GM12873 (cell line): ENCODE results near the gene SYNJ1.

ENCODE experiments used
- TF ChIP-seq, protein P1 (sequence below): IDR thresholded peaks from 2 replicates; pipeline ENCODE4 v1.5.1; 2012; ENCODE audit warnings: low read depth, mild to moderate bottlenecking, moderate library complexity, low read length, control low read depth; ENCODE audit not compliant: insufficient read depth; ENCODE audit errors: missing control alignments

Gene SYNJ1

DNA sequence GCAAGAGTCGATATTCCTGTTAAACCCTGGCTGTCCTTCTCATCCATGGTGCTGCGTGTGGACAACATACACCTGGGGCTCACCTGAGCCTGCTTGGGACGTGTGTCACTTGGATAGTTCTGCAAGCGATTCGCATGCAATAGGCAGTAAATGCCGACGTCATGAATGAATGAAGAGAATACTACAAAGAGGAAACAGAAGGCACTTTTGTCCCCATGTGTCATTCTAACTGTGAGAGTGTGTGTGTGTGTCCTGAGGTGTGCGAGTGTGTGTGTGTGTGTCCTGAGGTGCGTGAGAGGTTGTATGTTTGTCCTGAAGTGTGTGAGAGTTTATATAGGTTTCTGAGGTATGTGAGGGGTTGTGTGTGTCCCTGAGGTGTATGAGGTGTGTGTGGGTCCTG, 141.8 kb downstream of the SYNJ1 start:
- TF ChIP-seq, protein P1, sequence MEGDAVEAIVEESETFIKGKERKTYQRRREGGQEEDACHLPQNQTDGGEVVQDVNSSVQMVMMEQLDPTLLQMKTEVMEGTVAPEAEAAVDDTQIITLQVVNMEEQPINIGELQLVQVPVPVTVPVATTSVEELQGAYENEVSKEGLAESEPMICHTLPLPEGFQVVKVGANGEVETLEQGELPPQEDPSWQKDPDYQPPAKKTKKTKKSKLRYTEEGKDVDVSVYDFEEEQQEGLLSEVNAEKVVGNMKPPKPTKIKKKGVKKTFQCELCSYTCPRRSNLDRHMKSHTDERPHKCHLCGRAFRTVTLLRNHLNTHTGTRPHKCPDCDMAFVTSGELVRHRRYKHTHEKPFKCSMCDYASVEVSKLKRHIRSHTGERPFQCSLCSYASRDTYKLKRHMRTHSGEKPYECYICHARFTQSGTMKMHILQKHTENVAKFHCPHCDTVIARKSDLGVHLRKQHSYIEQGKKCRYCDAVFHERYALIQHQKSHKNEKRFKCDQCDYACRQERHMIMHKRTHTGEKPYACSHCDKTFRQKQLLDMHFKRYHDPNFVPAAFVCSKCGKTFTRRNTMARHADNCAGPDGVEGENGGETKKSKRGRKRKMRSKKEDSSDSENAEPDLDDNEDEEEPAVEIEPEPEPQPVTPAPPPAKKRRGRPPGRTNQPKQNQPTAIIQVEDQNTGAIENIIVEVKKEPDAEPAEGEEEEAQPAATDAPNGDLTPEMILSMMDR: no peak

DNA sequence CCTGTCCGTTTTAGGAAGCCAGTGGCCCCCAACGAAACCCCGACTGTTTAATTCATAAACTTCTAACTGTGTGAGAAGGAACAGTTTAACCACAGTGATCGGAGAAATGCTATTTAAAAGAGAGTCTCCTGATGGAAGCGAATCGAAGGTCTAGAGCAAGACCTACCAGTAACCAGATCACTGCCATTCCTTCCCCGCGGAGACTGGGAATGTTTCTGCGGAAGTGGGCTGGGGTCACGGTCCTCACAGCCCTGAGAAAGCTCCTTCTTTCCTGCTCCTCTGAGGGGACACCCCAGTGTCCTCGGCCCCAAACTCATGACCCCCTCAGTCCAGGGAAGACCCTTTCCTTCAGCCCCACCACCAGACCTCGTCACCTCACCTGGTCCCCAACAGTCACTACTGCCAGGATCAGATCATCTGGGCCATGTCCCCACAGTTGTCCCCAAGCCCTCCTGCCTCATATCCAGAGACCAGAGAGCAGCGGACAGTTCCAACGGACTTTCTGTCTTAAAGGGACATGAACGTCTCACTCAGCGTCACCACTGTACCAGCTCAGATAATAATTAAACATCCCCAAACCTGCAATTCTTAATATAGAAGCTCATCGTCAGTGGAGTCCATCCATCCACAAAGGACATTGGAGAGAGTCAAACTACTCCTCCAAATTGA, 142.6 kb downstream of the SYNJ1 start, which contains the start of gene TCP10L:
TSS of gene TCP10L (minus strand) at position 482 of the 669 bp plus-strand sequence. CDS start 1,219 bp downstream, outside the sequence.
- TF ChIP-seq, protein P1: no peak

DNA sequence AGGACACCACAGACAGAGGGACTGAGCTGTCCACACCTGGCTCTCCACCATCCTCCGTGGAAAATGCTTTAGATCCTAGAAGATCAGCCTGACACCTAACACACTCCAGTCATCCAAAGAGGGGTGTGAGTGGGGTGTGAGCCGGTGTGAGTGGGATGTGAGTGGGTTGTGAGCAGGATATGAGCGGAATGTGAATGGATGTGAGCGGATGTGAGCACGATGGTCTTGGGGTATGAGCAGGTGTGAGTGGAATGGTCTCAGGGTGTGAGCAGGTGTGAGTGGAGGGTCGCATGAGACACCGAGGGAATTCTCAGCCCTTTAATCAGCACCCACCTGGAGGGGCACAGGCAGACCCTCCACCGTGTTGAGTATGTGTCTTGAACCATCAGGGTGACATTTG, 143.3 kb downstream of the SYNJ1 start:
- TF ChIP-seq, protein P1: no peak

DNA sequence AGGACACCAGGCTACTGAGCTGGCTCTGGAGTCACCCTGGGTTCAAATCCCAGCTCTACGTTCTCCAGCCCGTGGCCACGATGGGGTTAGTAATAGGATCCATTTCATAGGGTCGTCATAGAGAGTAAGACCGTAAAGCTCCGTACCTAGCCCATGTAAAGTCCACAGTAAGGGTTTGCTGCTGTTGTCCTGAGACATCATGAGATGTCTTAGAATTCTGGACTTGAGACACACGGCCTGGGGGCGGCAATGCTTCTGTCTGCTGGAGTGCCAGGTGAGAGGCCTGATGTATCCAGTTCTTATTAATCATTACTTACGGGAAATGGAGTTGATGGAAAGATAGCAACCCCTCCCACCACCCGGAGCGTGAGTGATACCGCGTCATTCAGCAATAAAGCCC, 146.1 kb downstream of the SYNJ1 start:
- TF ChIP-seq, protein P1: no peak

DNA sequence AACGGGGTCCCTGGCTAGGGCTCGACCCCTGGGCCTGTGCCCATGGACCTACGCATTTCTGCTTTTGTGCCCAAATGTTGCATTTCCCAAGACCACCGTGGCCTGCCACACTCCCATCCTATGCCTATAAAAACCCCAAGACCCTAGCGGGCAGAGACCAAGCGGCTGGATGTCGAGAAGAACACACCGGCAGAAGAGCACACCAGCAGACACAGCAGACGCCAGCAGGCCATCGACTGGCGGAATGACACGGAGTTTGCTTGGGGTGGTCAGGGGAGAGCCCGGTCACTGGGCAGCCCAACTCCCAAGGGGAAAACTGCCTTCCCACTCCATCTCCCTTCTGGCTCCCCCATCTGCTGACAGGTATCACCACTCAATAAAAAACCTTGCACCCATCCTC, 146.9 kb downstream of the SYNJ1 start:
- TF ChIP-seq, protein P1: no peak
